DOHH2 (cell line): ENCODE results near the gene MARF1.

Experiments used
- CTCF ChIP-seq: fragments of 200-600 bp; sonication (generic); IDR thresholded peaks from one replicate; pipeline ENCODE4 v1.5.1; 2014; ENCODE audit warnings: antibody characterized with exemption, mild to moderate bottlenecking, low read depth, low read length; ENCODE audit not compliant: poor library complexity, severe bottlenecking
- EZH2phosphoT487 ChIP-seq: fragments of 200-600 bp; sonication (generic); IDR thresholded peaks from 2 replicates; pipeline ENCODE4 v1.6.1; 2017; ENCODE audit warnings: borderline replicate concordance, mild to moderate bottlenecking, antibody characterized with exemption, low read length, moderate library complexity, mixed read lengths

- TF ChIP-seq EZH2phosphoT487 (no peak), CTCF (no peak)
Observed at GRCh38 chr16:15672514-15673167, 29.7 kb upstream of the MARF1 start.
